Activated T-cell treated with anti-CD3 and anti-CD28 coated beads, Interleukin-2, amount 50 U/mL, for 24 hours (primary cell): Measurements from ENCODE around the gene ZNF214.
A peak's percentile ranks its signal among the peaks of the same experiment; 100 is the strongest.

ENCODE experiments used
- DNase-seq: peaks from one replicate; pipeline ENCODE4 v3.0.0-alpha.2; 2020
- H3K27ac Mint-ChIP-seq: 2 replicates; pipeline ENCODE4 v1.8.0; 2020; ENCODE audit warnings: mild to moderate bottlenecking, mixed read lengths
- H3K27me3 Mint-ChIP-seq: 2 replicates; pipeline ENCODE4 v1.8.0; 2020; ENCODE audit warnings: mixed read lengths
- H3K36me3 Mint-ChIP-seq: 2 replicates; pipeline ENCODE4 v1.8.0; 2020; ENCODE audit warnings: low read depth, mixed read lengths
- H3K4me1 Mint-ChIP-seq: 2 replicates; pipeline ENCODE4 v1.8.0; 2020; ENCODE audit warnings: low read depth, mixed read lengths
- H3K4me3 Mint-ChIP-seq: 2 replicates; pipeline ENCODE4 v1.8.0; 2020; ENCODE audit warnings: mild to moderate bottlenecking, moderate library complexity, mixed read lengths
- H3K9me3 Mint-ChIP-seq: 2 replicates; pipeline ENCODE4 v1.8.0; 2020; ENCODE audit warnings: mixed read lengths

Gene ZNF214

DNA sequence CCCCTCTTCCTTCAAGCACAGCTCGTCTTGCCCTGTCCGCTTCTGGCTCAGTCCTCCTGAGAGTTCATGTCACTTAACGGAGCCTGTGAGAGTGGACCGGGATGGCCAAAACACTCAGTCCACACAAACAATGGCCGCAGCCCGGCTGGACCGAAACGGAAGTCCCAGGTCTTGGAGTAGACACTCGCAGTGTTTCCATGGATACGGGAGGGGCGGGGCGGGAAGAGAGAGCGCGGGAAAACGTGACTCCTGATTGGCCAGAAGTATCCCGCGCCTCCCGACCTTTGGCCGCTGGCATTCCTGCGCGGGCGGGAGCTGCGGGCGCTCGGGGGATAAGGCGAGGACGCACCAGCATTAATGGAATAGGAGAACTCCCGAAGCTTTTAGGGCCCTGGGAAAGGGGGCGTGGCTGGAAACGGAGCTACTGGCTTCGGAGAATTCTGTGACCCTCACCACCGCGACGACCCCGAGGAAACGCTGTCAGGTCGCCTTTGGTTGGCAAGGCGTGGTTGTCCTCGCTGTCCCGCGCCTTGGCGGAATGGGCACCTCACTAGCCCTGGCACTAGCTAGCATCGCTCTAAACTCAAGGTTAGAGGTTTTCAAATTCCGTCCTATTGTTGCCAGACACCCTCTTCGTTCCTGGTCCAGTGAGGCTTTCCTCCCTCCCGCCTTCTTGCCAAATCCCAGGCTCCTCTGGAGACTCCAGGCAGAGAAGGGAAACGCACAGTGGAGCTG is at the start of gene ZNF214, which contains the start of gene NLRP14:
Gene ZNF214 (minus strand): TSS at position 164 of the 735 bp plus-strand sequence. CDS start 17,511 bp downstream, outside the sequence.
Gene NLRP14 (plus strand): TSS at position 297 of the 735 bp plus-strand sequence. CDS start 18,108 bp downstream, outside the sequence.
- H3K9me3 Mint-ChIP-seq: no peaks in the 10 kb centered on the region
- DNase-seq: no peak
- peak within 1 kb of the TSS; percentile 59 for H3K4me3 Mint-ChIP-seq
- peaks cover 8% of the 10 kb centered on the region for H3K4me1 Mint-ChIP-seq
- H3K27me3 Mint-ChIP-seq: peaks cover 42% of the 10 kb centered on the region
- H3K27ac Mint-ChIP-seq: no peak within 1 kb of the TSS
- H3K36me3 Mint-ChIP-seq: no peaks in the 10 kb centered on the region

DNA sequence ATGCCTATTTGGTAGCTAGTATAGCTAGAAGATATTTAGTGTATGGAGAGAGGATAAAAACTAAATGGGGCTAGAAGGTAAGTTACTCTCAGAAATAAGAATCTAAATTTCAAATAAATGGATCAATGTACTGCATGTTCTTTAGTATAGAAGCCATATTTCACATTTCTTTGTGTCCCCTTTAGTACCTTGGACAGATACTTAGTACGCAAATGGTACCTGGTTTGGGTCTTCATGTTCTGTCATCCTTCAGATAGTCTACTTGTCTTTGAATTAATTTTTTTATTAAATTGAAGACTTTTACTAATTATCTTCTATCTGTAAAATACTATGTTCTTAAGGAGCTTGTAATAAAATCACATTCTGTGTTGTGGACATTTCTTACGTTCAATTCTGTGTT is 42.4 kb upstream of the ZNF214 start:
- H3K4me1 Mint-ChIP-seq: no peaks in the 10 kb centered on the region
- H3K27ac Mint-ChIP-seq: no peak overlapping the region
- no peak for DNase-seq
- no peaks in the 10 kb centered on the region for H3K36me3 Mint-ChIP-seq
- peaks cover 6% of the 10 kb centered on the region for H3K27me3 Mint-ChIP-seq
- H3K9me3 Mint-ChIP-seq: no peaks in the 10 kb centered on the region
- no peak overlapping the region for H3K4me3 Mint-ChIP-seq

DNA sequence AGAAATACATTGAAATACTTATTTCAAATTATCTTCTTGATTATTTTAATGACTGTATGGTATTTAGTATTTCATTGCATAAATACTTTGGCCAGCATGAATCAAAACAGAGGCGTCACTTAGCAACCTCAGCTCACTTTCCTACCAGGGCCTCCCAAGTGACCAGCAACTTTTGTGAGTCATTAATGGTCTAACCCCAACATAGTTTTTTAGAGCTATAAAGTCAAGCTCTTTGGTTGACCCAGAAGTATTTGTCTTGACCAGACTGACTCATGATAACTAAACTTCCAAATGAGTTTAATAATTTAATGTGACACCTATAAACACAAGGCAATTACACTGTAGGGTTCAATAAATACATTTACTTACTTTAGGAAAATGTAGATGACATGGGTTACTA is 40.7 kb upstream of the ZNF214 start:
- no peaks in the 10 kb centered on the region for H3K4me1 Mint-ChIP-seq
- peaks cover 2% of the 10 kb centered on the region for H3K27me3 Mint-ChIP-seq
- DNase-seq: no peak

GRCh38 chr11:7057641-7058040 is 37.5 kb upstream of the ZNF214 start:
- H3K4me1 Mint-ChIP-seq: no peaks in the 10 kb centered on the region
- peaks cover 6% of the 10 kb centered on the region for H3K27me3 Mint-ChIP-seq
- no peaks in the 10 kb centered on the region for H3K9me3 Mint-ChIP-seq
- DNase-seq: no peak
- no peaks in the 10 kb centered on the region for H3K36me3 Mint-ChIP-seq
- H3K4me3 Mint-ChIP-seq: no peak overlapping the region
- H3K27ac Mint-ChIP-seq: no peak overlapping the region

More for the DNA sequence above, 40.7 kb upstream of the ZNF214 start:
- no peak overlapping the region for H3K27ac Mint-ChIP-seq
- H3K36me3 Mint-ChIP-seq: no peaks in the 10 kb centered on the region
- no peak overlapping the region for H3K4me3 Mint-ChIP-seq
- no peaks in the 10 kb centered on the region for H3K9me3 Mint-ChIP-seq

DNA sequence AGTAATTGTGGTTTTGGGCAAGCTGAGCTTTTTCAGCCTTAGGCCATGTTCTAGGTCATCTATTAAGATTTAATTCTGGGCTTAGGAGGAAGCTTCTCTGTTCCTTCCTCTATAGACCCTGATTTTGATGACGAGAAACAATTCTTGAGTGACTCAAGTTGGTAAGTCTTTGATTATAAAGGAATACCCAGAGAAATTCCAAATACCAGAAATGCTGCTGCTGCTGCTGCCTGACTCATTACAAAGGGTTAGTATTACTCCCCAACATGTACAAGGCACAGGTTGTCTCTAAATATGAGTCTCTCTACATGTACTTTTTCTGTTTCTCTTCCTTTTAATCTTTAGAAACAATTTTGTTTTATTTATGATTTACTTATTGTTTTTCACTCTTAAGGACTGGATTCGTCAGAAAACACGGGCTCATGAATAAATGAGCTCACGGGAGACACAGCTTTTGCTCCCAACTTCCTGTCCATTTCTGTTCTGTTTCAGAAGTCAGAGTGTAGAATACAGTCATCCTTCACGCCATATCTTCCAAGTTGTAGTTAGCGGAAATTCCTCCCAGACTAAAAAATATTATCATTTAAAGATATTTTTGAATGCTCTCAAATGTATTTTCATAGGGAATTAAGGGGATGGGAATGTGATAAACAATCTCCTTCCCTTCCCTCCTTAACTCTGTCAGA is 36.8 kb upstream of the ZNF214 start:
- Mint-ChIP-seq H3K36me3 (no peaks in the 10 kb centered on the region), H3K4me3 (no peak overlapping the region), H3K9me3 (no peaks in the 10 kb centered on the region), H3K27me3 (peaks cover 6% of the 10 kb centered on the region), H3K4me1 (no peaks in the 10 kb centered on the region), H3K27ac (no peak overlapping the region)
- no peak for DNase-seq

DNA sequence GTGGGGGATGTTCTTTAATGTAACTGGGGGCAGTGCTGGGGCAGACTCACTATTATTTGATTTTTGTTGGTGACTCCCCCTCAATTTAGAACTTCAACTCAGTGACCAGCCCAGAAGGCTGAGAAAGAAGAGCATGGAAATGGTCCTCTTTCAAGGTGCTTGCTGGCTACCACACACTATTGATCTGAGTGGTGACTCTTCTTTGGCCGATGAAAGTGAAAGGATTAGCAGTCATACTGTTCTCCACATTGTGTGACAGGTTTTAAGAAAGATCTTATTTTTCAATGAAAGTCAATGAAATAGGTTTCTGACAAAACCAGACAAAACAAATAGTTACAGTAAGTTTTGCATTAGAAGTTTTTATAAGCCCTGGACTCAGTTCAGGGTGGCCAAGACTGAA is 30.0 kb upstream of the ZNF214 start:
- DNase-seq: no peak
- Mint-ChIP-seq H3K36me3 (no peaks in the 10 kb centered on the region), H3K27me3 (peaks cover 11% of the 10 kb centered on the region), H3K9me3 (no peaks in the 10 kb centered on the region), H3K4me1 (no peaks in the 10 kb centered on the region), H3K4me3 (no peak overlapping the region), H3K27ac (no peak overlapping the region)

DNA sequence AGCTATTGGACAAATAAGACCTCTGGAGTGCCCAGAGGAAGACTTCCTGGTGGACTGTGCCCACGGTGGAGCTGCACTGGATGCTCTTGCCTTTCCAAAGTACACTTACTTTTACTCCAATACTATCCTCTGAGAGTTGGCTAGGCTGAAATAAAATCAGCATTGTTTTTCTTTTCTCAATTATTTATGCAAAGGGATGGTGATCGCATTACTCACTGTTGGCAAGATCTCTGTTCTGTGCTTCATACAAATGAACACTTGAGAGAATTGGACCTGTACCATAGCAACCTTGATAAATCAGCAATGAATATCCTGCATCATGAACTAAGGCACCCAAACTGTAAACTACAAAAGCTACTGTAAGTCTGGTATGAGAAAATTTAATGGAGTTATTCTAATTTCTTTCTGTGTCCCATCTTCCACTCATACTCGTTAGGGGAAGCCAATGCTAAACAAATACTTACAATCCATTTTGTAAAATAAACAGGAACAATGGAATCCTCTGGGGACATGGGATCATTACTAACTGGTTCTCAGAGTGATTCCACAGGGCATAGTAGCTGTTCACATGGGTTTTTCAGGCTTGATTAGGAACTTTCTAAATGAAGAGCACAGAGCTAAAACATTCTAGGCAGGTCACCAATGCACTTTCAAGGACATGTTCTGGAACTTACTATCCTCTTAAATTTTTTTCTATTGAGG is 26.5 kb upstream of the ZNF214 start:
- no peak overlapping the region for H3K4me3 Mint-ChIP-seq
- H3K9me3 Mint-ChIP-seq: no peaks in the 10 kb centered on the region
- H3K4me1 Mint-ChIP-seq: no peaks in the 10 kb centered on the region
- H3K27ac Mint-ChIP-seq: no peak overlapping the region
- no peak for DNase-seq
- no peaks in the 10 kb centered on the region for H3K36me3 Mint-ChIP-seq
- peaks cover 6% of the 10 kb centered on the region for H3K27me3 Mint-ChIP-seq

DNA sequence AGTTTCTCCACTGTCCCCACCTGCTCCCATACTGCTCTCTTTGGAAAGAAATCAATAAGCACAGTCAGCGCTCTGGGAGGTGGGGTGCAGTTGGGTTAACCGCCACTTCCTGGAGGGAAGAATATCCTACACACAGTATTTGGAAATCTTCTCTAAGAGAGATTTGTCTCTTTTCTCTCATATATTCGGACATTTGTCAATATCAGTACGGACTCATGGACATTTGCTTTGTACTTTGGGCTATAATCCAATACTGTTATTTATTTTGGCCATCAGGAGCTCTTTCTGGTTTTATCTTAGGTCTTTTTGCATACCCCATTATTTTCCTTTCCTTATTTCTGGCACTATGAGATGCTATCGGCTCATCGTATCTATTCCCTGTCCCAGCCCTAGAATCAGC is 13.9 kb upstream of the ZNF214 start:
- Mint-ChIP-seq H3K27ac (no peak overlapping the region), H3K4me1 (no peaks in the 10 kb centered on the region), H3K4me3 (no peak overlapping the region), H3K36me3 (no peaks in the 10 kb centered on the region), H3K9me3 (no peaks in the 10 kb centered on the region), H3K27me3 (peaks cover 7% of the 10 kb centered on the region)
- DNase-seq: no peak

DNA sequence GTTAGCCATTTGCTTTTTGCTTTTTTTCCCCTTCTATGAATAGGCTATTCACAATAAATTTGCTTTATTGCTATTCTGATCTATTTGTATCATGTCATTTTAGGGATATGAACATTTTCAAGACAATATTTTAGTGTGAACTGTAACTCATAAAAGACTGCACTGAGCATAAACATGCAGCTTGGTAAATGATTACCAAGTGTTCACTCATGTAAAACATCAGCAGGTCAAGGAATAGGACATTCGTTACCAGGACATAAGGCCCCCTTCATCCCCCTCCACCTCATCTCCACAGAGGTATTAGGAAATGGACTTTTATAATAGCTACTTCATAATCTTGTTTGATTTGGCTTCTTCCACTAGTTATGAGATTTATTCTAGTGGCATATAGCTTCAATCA is 12.5 kb upstream of the ZNF214 start:
- H3K27ac Mint-ChIP-seq: no peak overlapping the region
- no peaks in the 10 kb centered on the region for H3K36me3 Mint-ChIP-seq
- H3K27me3 Mint-ChIP-seq: peaks cover 7% of the 10 kb centered on the region
- H3K9me3 Mint-ChIP-seq: no peaks in the 10 kb centered on the region
- no peaks in the 10 kb centered on the region for H3K4me1 Mint-ChIP-seq
- no peak for DNase-seq
- H3K4me3 Mint-ChIP-seq: no peak overlapping the region

GRCh38 chr11:7031471-7031871 is 11.3 kb upstream of the ZNF214 start:
- no peak overlapping the region for H3K4me3 Mint-ChIP-seq
- no peak overlapping the region for H3K27ac Mint-ChIP-seq
- no peaks in the 10 kb centered on the region for H3K36me3 Mint-ChIP-seq
- peaks cover 7% of the 10 kb centered on the region for H3K27me3 Mint-ChIP-seq
- DNase-seq: no peak
- H3K4me1 Mint-ChIP-seq: no peaks in the 10 kb centered on the region
- H3K9me3 Mint-ChIP-seq: no peaks in the 10 kb centered on the region

DNA sequence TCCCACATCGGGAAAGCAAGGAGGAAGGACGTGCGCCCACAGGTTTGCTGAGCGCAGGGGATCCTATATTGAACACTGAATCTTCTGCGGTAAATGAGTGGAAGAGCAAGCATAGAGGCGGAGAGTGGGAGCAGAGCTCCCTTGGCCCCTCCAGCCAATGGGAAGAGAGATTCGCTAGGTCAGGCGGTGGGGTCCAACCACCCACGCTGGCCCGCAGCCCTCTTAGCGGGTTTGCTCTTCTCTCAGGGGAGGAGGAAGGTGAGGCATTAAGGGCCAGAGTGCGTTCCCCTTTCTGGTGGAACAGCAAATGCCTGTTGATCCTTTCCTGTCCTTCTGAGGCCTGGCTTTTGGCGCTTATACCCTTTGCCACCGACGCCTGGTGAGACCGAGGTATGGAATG is 10.7 kb upstream of the ZNF214 start:
- H3K27ac Mint-ChIP-seq: no peak overlapping the region
- peaks cover 7% of the 10 kb centered on the region for H3K27me3 Mint-ChIP-seq
- no peaks in the 10 kb centered on the region for H3K36me3 Mint-ChIP-seq
- no peak for DNase-seq
- H3K4me3 Mint-ChIP-seq: no peak overlapping the region
- H3K4me1 Mint-ChIP-seq: no peaks in the 10 kb centered on the region
- H3K9me3 Mint-ChIP-seq: no peaks in the 10 kb centered on the region

DNA sequence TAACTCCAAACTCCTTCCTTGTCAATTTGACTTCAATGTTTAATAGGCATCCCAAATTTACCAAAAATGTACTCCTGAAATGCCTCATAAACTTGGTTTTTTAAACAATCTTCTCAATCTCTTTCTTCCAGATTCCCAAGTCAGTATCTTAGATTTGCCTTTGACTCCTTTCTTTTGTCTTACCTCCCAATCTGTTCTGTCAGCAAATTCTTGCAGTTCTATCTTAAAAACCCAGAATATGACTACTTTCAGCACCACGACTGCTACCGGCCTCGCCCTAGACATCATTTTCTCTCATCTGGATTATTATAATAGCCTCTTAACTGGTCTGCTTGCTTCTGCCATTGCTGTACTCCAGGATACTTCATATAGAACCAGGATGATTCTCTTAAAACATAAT is 8.0 kb upstream of the ZNF214 start:
- Mint-ChIP-seq H3K36me3 (no peaks in the 10 kb centered on the region), H3K4me1 (no peaks in the 10 kb centered on the region), H3K27ac (no peak overlapping the region), H3K27me3 (peaks cover 8% of the 10 kb centered on the region), H3K4me3 (no peak overlapping the region), H3K9me3 (no peaks in the 10 kb centered on the region)
- DNase-seq: no peak

DNA sequence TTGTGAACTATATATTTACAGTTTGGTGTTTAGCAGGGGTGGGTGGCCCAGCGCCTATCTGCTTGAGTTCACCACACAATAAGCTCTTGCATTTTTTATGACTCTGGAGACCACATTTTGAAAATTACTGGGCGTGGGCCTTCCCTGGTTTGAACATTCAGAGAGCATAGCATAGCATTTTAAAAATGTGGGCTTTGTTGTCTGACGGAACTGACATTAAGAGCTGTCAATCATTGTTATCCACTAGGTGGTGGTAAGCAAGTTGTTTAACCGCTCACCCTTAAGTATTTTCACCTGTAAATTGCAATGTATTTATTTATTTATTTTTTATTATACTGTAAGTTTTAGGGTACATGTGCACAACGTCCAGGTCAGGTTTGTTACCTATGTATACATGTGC is 1.2 kb upstream of the ZNF214 start:
- peaks cover 42% of the 10 kb centered on the region for H3K27me3 Mint-ChIP-seq
- no peaks in the 10 kb centered on the region for H3K36me3 Mint-ChIP-seq

GRCh38 chr11:7019500-7020182 is 505 bp downstream of the ZNF214 start:
- peaks cover 42% of the 10 kb centered on the region for H3K27me3 Mint-ChIP-seq
- no peak overlapping the region for H3K27ac Mint-ChIP-seq
- DNase-seq: no peak
- H3K4me3 Mint-ChIP-seq: peak overlapping the region; percentile 59
- no peaks in the 10 kb centered on the region for H3K9me3 Mint-ChIP-seq
- no peaks in the 10 kb centered on the region for H3K36me3 Mint-ChIP-seq
- peaks cover 8% of the 10 kb centered on the region for H3K4me1 Mint-ChIP-seq

More for the DNA sequence above, 1.2 kb upstream of the ZNF214 start:
- no peaks in the 10 kb centered on the region for H3K9me3 Mint-ChIP-seq
- H3K27ac Mint-ChIP-seq: no peak overlapping the region
- H3K4me1 Mint-ChIP-seq: peaks cover 8% of the 10 kb centered on the region
- H3K4me3 Mint-ChIP-seq: no peak overlapping the region
- DNase-seq: no peak
